SK-N-SH treated with all-trans-retinoic acid at 6 μM for 48 hours (cell line): ENCODE results near the gene SCARF2.

ENCODE experiments used
- BACH2 ChIP-seq: fragments of 250-450 bp; sonication (Bioruptor Pico); IDR thresholded peaks from 2 replicates; pipeline ENCODE4 v1.9.0; 2021; ENCODE audit warnings: mild to moderate bottlenecking, borderline replicate concordance
- CSRNP3 ChIP-seq: fragments of 250-450 bp; sonication (Bioruptor Pico); IDR thresholded peaks from 2 replicates; pipeline ENCODE4 v1.5.1; 2021; ENCODE audit warnings: mild to moderate bottlenecking, moderate library complexity
- GLIS3 ChIP-seq: fragments of 250-450 bp; sonication (Bioruptor Pico); IDR thresholded peaks from 2 replicates; pipeline ENCODE4 v1.5.0; 2020; ENCODE audit warnings: mild to moderate bottlenecking, moderate library complexity
- SNAI2 ChIP-seq: fragments of 250-450 bp; sonication (Bioruptor Pico); IDR thresholded peaks from 2 replicates; pipeline ENCODE4 v1.5.0; 2020; ENCODE audit warnings: mild to moderate bottlenecking, moderate library complexity
- ZFP3 ChIP-seq: fragments of 250-450 bp; sonication (Bioruptor Pico); IDR thresholded peaks from 2 replicates; pipeline ENCODE4 v1.5.0; 2020; ENCODE audit warnings: mild to moderate bottlenecking, moderate library complexity
- ZFP30 ChIP-seq: fragments of 450-650 bp; formaldehyde crosslinking; IDR thresholded peaks from 2 replicates; pipeline ENCODE4 v1.5.0; 2022; ENCODE audit warnings: mild to moderate bottlenecking, moderate library complexity
- ZNF8 ChIP-seq: fragments of 450-650 bp; formaldehyde crosslinking; IDR thresholded peaks from 2 replicates; pipeline ENCODE4 v1.5.0; 2020; ENCODE audit warnings: mild to moderate bottlenecking, moderate library complexity

GRCh38 chr22:20419664-20419951 is 18.0 kb downstream of the SCARF2 start:
- TF ChIP-seq ZFP30 (CRISPR knock-in tag) (no peak), ZNF8 (CRISPR knock-in tag) (no peak), ZFP3 (no peak), SNAI2 (no peak), BACH2 (CRISPR knock-in tag) (no peak), CSRNP3 (CRISPR knock-in tag) (no peak), GLIS3 (CRISPR knock-in tag) (no peak)
